Glutamatergic neuron (in vitro differentiated cells): ENCODE measurements around the gene C8G. TPM values are rescaled to one million over a fixed set of nuclear protein-coding genes. Genes with fewer than 3 reads are reported as not detected.

Experiments used
- DNase-seq: peaks from one replicate; pipeline ENCODE4 v3.0.0; 2022
- H3K27ac Mint-ChIP-seq: one replicate; pipeline ENCODE4 v1.8.0; 2020; ENCODE audit warnings: mild to moderate bottlenecking, mixed read lengths, inconsistent platforms; ENCODE audit not compliant: unreplicated experiment
- H3K27me3 Mint-ChIP-seq: one replicate; pipeline ENCODE4 v1.8.0; 2020; ENCODE audit warnings: mild to moderate bottlenecking, moderate library complexity, mixed read lengths, inconsistent platforms; ENCODE audit not compliant: unreplicated experiment
- H3K36me3 Mint-ChIP-seq: one replicate; pipeline ENCODE4 v1.8.0; 2020; ENCODE audit warnings: mild to moderate bottlenecking, mixed read lengths, inconsistent platforms; ENCODE audit not compliant: unreplicated experiment
- H3K4me1 Mint-ChIP-seq: one replicate; pipeline ENCODE4 v1.8.0; 2020; ENCODE audit warnings: mild to moderate bottlenecking, low read depth, mixed read lengths, inconsistent platforms; ENCODE audit not compliant: unreplicated experiment
- H3K4me3 Mint-ChIP-seq: one replicate; pipeline ENCODE4 v1.8.0; 2020; ENCODE audit warnings: mild to moderate bottlenecking, mixed read lengths, inconsistent platforms; ENCODE audit not compliant: unreplicated experiment
- H3K9me3 Mint-ChIP-seq: one replicate; pipeline ENCODE4 v1.8.0; 2020; ENCODE audit warnings: mild to moderate bottlenecking, moderate library complexity, mixed read lengths, inconsistent platforms; ENCODE audit not compliant: unreplicated experiment
- CTCF ChIP-seq: fragments of 200-600 bp; sonication (generic); IDR thresholded peaks from one replicate; pipeline ENCODE4 v1.5.0; 2021; ENCODE audit not compliant: partially characterized antibody, unreplicated experiment
- total RNA-seq: library from RNA; stranded (reverse); fragmentation: NEBNext Ultra II Directional; extraction: Animal tissue kit (Norgen Biotek cat#: 25700); gene quantifications from one replicate; pipeline ENCODE4 v1.2.1, GENCODE V29; 2021; ENCODE audit not compliant: unreplicated experiment

C8G gene
- total RNA-seq, 1 donor from 2014 or later: 14.5 TPM

GRCh38 chr9:136937186-136938001, 7.6 kb upstream of the C8G start:
- no peaks in the 10 kb centered on the region for H3K4me1 Mint-ChIP-seq
- no peak for DNase-seq
- no peak overlapping the region for H3K27ac Mint-ChIP-seq
- TF ChIP-seq CTCF: no peak
- H3K4me3 Mint-ChIP-seq: no peak overlapping the region
- H3K27me3 Mint-ChIP-seq: peaks cover 9% of the 10 kb centered on the region
- H3K9me3 Mint-ChIP-seq: peaks cover 16% of the 10 kb centered on the region
- peaks cover 8% of the 10 kb centered on the region for H3K36me3 Mint-ChIP-seq

- no peak for TF ChIP-seq CTCF
- peaks cover 13% of the 10 kb centered on the region for H3K9me3 Mint-ChIP-seq
- no peaks in the 10 kb centered on the region for H3K4me1 Mint-ChIP-seq
- no peaks in the 10 kb centered on the region for H3K36me3 Mint-ChIP-seq
- no peak for DNase-seq
- peaks cover 5% of the 10 kb centered on the region for H3K27me3 Mint-ChIP-seq
- no peak overlapping the region for H3K4me3 Mint-ChIP-seq
- H3K27ac Mint-ChIP-seq: no peak overlapping the region
Measured at GRCh38 chr9:136939431-136939995, 5.5 kb upstream of the C8G start.

GRCh38 chr9:136939996-136940525, 5.0 kb upstream of the C8G start:
- H3K27me3 Mint-ChIP-seq: peaks cover 5% of the 10 kb centered on the region
- H3K36me3 Mint-ChIP-seq: no peaks in the 10 kb centered on the region
- H3K9me3 Mint-ChIP-seq: peaks cover 16% of the 10 kb centered on the region
- no peak overlapping the region for H3K4me3 Mint-ChIP-seq
- no peaks in the 10 kb centered on the region for H3K4me1 Mint-ChIP-seq
- DNase-seq: no peak
- H3K27ac Mint-ChIP-seq: no peak overlapping the region
- no peak for TF ChIP-seq CTCF

GRCh38 chr9:136940526-136941230, 4.4 kb upstream of the C8G start:
- peaks cover 16% of the 10 kb centered on the region for H3K9me3 Mint-ChIP-seq
- H3K4me3 Mint-ChIP-seq: no peak overlapping the region
- DNase-seq: no peak
- TF ChIP-seq CTCF: no peak
- peaks cover 5% of the 10 kb centered on the region for H3K27me3 Mint-ChIP-seq
- H3K4me1 Mint-ChIP-seq: no peaks in the 10 kb centered on the region
- no peaks in the 10 kb centered on the region for H3K36me3 Mint-ChIP-seq
- H3K27ac Mint-ChIP-seq: no peak overlapping the region
